Thyroid gland (tissue), 4 donors: Measurements from ENCODE around the gene TRUB2.

Experiments used
- POLR2A ChIP-seq, 2 donors: fragments of 450-650 bp; IDR thresholded peaks; one replicate each; pipeline ENCODE4 v1.6.1; 2017; ENCODE audit warnings: antibody characterized with exemption in 2 of 2, mild to moderate bottlenecking in 2 of 2, moderate library complexity in 1 of 2
- TF ChIP-seq, protein P1 (sequence below), 6 experiments: fragments of 200-600 bp in 3 of 6; fragments of 450-650 bp in 3 of 6; sonication (generic) in 3 of 6; IDR thresholded peaks; one replicate each; pipeline ENCODE4 v1.5.1; 2016 to 2019; ENCODE audit warnings: antibody characterized with exemption in 6 of 6, mild to moderate bottlenecking in 2 of 6, inconsistent platforms in 1 of 6, moderate library complexity in 1 of 6

DNA sequence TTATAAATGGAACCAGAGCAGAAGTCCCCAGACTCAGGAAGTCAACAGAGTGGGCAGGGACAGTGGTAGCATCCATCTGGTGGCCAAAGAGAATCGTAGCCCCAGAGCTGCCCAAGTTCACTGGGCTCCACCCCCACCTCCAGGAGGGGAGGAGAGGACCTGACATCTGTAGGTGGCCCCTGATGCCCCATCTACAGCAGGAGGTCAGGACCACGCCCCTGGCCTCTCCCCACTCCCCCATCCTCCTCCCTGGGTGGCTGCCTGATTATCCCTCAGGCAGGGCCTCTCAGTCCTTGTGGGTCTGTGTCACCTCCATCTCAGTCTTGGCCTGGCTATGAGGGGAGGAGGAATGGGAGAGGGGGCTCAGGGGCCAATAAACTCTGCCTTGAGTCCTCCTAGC is 38.6 kb upstream of the TRUB2 start:
- TF ChIP-seq POLR2A (IDR thresholded peaks at IDR 0.05) = no peak
- TF ChIP-seq, protein P1, sequence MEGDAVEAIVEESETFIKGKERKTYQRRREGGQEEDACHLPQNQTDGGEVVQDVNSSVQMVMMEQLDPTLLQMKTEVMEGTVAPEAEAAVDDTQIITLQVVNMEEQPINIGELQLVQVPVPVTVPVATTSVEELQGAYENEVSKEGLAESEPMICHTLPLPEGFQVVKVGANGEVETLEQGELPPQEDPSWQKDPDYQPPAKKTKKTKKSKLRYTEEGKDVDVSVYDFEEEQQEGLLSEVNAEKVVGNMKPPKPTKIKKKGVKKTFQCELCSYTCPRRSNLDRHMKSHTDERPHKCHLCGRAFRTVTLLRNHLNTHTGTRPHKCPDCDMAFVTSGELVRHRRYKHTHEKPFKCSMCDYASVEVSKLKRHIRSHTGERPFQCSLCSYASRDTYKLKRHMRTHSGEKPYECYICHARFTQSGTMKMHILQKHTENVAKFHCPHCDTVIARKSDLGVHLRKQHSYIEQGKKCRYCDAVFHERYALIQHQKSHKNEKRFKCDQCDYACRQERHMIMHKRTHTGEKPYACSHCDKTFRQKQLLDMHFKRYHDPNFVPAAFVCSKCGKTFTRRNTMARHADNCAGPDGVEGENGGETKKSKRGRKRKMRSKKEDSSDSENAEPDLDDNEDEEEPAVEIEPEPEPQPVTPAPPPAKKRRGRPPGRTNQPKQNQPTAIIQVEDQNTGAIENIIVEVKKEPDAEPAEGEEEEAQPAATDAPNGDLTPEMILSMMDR (IDR thresholded peaks at IDR 0.05) = no peak
